Tibial nerve (tissue), 4 donors: Measurements from ENCODE around the gene ANP32B. TPM values are rescaled to one million over a fixed set of nuclear protein-coding genes. Genes with fewer than 3 reads are reported as not detected.
"Not testable (repeated sequence)": the region's sequence is repeated elsewhere in the genome, so short reads cannot be mapped to it uniquely, and the experiment has no call there.

ENCODE experiments used
- DNase-seq, 2 donors: peaks; one replicate each; pipeline ENCODE4 v3.0.0-alpha.2; 2019; ENCODE audit warnings: low spot score in 2 of 2
- H3K27ac ChIP-seq, 4 donors: fragments of 200-600 bp; sonication (generic) in 3 of 4; one replicate each; pipeline ENCODE4 v1.5.1; 2017 to 2019; ENCODE audit warnings: mild to moderate bottlenecking in 1 of 4
- H3K27me3 ChIP-seq, 2 donors: fragments of 200-600 bp; sonication (generic) in 1 of 2; one replicate each; pipeline versions ENCODE4 v1.5.1 to v1.6.0; 2017 to 2019
- H3K36me3 ChIP-seq, 3 donors: fragments of 200-600 bp; sonication (generic); one replicate each; pipeline ENCODE4 v1.5.1; 2018 to 2019
- H3K4me1 ChIP-seq, 4 donors: fragments of 200-600 bp; sonication (generic) in 3 of 4; one replicate each; pipeline ENCODE4 v1.5.1; 2017 to 2019
- H3K4me3 ChIP-seq, 4 donors: fragments of 200-600 bp; sonication (generic) in 3 of 4; one replicate each; pipeline ENCODE4 v1.5.1; 2017 to 2019; ENCODE audit warnings: mild to moderate bottlenecking in 1 of 4, moderate library complexity in 1 of 4
- H3K9me3 ChIP-seq, 4 donors: fragments of 200-600 bp; sonication (generic) in 3 of 4; one replicate each; pipeline ENCODE4 v1.5.1; 2017 to 2019
- CTCF ChIP-seq, 5 experiments: fragments of 200-600 bp in 3 of 5; fragments of 450-650 bp in 2 of 5; sonication (generic) in 3 of 5; IDR thresholded peaks; one replicate each; pipeline ENCODE4 v1.5.1; 2016 to 2019; ENCODE audit warnings: antibody characterized with exemption in 5 of 5, mild to moderate bottlenecking in 3 of 5, moderate library complexity in 2 of 5
- EP300 ChIP-seq, 2 donors: sonication (generic); formaldehyde crosslinking; IDR thresholded peaks; one replicate each; pipeline ENCODE4 v1.6.1; 2017; ENCODE audit warnings: antibody characterized with exemption in 2 of 2, mild to moderate bottlenecking in 1 of 2
- POLR2A ChIP-seq, 2 donors: fragments of 450-650 bp; IDR thresholded peaks; one replicate each; pipeline ENCODE4 v1.6.1; 2017; ENCODE audit warnings: antibody characterized with exemption in 2 of 2, mild to moderate bottlenecking in 2 of 2, moderate library complexity in 2 of 2
- WGBS, 2 donors: methylation state at CpG; one replicate each; pipeline ENCODE4 v1.1.5; 2018; 5-methylcytosine and 5-hydroxymethylcytosine counted together
- total RNA-seq, 4 donors: library from RNA; depleted of rRNA; stranded (reverse); fragments of >200 nt; gene quantifications; one replicate each; pipeline ENCODE4 v1.1.0, GENCODE V29; 2016

The ANP32B gene
- total RNA-seq, 4 donors from 2014 or later, result 39.0 to 59.4 (median 51.8) TPM

DNA sequence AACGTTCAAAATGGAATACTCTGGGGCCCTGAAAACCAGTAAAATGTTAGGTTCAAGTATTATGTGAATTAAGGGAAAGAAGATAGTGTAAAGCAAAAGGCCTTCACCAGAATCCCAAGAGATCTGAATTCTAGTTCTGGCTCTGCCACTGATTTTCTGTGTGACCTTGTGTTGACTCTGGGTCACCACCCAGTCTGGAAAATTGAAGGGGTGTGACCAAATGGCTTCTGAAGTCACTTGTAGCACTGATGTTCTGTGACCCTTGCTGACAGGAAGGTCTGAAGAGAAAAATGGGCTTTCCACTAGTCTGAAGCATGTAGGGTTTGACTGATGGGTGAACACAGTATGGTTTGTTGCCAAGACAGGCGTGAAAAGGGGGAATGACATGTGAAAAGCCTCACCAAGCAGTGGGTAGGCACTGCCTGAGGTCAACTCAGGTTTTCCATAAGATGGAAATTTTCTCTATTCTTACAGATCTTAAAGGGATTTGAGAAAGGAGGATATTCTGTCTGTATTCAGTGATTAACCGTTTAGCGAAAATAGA lies 33.1 kb downstream of the ANP32B start:
- Histone ChIP-seq H3K27me3 (no peaks in the 10 kb centered on the region), H3K4me1 (no peaks in the 10 kb centered on the region), H3K36me3 (peaks cover 3 to 100% (median 26%) of the 10 kb centered on the region in 3 donors), H3K27ac (no peak overlapping the region), H3K9me3 (no peaks in the 10 kb centered on the region), H3K4me3 (no peak overlapping the region)
- WGBS, 2 donors, result 87 to 88% methylated on average over 4 of the region's 4 CpGs
- no peak for TF ChIP-seq CTCF (IDR thresholded peaks at IDR 0.05)
- TF ChIP-seq POLR2A (IDR thresholded peaks at IDR 0.05), result no peak
- no peak for TF ChIP-seq EP300 (IDR thresholded peaks at IDR 0.05)
- DNase-seq, result no peak

- H3K4me3 ChIP-seq, result no peak overlapping the region
- DNase-seq, result no peak
- H3K27me3 ChIP-seq, result no peaks in the 10 kb centered on the region
- H3K9me3 ChIP-seq, result no peaks in the 10 kb centered on the region
- peaks cover 3 to 98% (median 24%) of the 10 kb centered on the region in 3 donors for H3K36me3 ChIP-seq
- TF ChIP-seq CTCF (IDR thresholded peaks at IDR 0.05), result no peak
- TF ChIP-seq POLR2A (IDR thresholded peaks at IDR 0.05), result no peak
- no peak for TF ChIP-seq EP300 (IDR thresholded peaks at IDR 0.05)
- no peak overlapping the region for H3K27ac ChIP-seq
- WGBS, 2 donors, result 82 to 87% methylated on average over 1 of the region's 1 CpG
- no peaks in the 10 kb centered on the region for H3K4me1 ChIP-seq
Observed at GRCh38 chr9:98017306-98017705, 34.2 kb downstream of the ANP32B start.

DNA sequence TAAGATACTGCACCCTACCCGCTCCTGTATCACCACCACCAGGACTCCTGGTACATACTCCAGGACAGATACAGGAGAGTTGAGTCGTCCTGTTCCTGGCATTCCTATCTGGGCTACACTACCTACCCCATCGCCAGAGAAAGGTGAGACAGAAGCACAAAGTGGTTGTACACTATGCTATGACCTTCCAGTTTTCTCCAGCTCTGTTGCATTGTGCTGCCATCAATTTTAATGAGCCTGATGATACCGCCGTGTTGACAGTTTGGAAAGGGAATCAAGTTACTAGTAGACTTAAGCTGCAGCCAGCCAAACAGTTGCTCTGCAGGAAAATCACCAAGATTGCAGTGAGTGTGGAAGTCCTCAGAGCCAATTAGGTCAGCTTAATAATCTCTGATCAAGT lies 35.2 kb downstream of the ANP32B start:
- peaks cover 3 to 88% (median 16%) of the 10 kb centered on the region in 3 donors for H3K36me3 ChIP-seq
- H3K4me1 ChIP-seq, result no peaks in the 10 kb centered on the region
- H3K27ac ChIP-seq, result no peak overlapping the region
- WGBS, 2 donors, result 83% methylated on average over 5 of the region's 5 CpGs
- TF ChIP-seq EP300 (IDR thresholded peaks at IDR 0.05) (no peak), POLR2A (IDR thresholded peaks at IDR 0.05) (no peak), CTCF (IDR thresholded peaks at IDR 0.05) (no peak)
- DNase-seq, result no peak
- no peaks in the 10 kb centered on the region for H3K9me3 ChIP-seq
- no peak overlapping the region for H3K4me3 ChIP-seq
- H3K27me3 ChIP-seq, result no peaks in the 10 kb centered on the region

DNA sequence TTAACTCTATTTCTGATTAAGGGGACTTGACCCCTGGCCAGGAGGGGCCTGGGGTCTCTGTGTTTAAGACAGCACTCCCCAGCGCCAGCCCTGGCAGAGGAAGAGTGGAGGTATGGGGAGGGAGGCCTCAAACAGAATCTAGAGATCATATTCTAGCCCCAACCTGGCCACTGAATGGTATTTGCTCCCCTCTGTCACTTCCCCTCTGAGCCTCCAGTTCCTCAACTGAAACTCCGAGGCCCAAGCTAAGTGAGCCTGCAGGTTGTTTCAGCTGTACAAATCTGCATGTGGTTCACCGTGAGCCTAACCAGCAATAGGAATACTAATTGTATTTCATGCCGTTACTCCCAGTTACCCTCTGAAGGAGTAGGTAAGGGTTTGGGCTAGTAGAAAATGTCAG lies 36.0 kb downstream of the ANP32B start:
- WGBS, 2 donors, result 81 to 86% methylated on average over 4 of the region's 4 CpGs
- H3K27ac ChIP-seq, result no peak overlapping the region
- peaks cover 3 to 80% (median 11%) of the 10 kb centered on the region in 3 donors for H3K36me3 ChIP-seq
- no peaks in the 10 kb centered on the region for H3K4me1 ChIP-seq
- TF ChIP-seq EP300 (IDR thresholded peaks at IDR 0.05), result no peak
- TF ChIP-seq POLR2A (IDR thresholded peaks at IDR 0.05), result no peak
- TF ChIP-seq CTCF (IDR thresholded peaks at IDR 0.05), result no peak
- H3K27me3 ChIP-seq, result no peaks in the 10 kb centered on the region
- no peaks in the 10 kb centered on the region for H3K9me3 ChIP-seq
- no peak for DNase-seq
- no peak overlapping the region for H3K4me3 ChIP-seq

- H3K4me1 ChIP-seq, H3K27me3 ChIP-seq, H3K27ac ChIP-seq, DNase-seq, H3K9me3 ChIP-seq, H3K4me3 ChIP-seq: not testable (repeated sequence)
- H3K36me3 ChIP-seq, result peaks cover 3 to 72% (median 11%) of the 10 kb centered on the region in 3 donors
- 77 to 79% methylated on average over 5 of the region's 5 CpGs for WGBS, 2 donors
Observed at GRCh38 chr9:98019869-98020268, 36.7 kb downstream of the ANP32B start.
